GM20431 (cell line): ENCODE data around the gene LYSET.

Experiments used
- in situ Hi-C: fragments of 300-500 bp; cut with MseI, MboI; formaldehyde crosslinking; loops from one replicate; pipeline ENCODE4 v1.15.0; 2020; ENCODE audit warnings: low sequenced_read_pairs; ENCODE audit not compliant: unreplicated experiment

Gene LYSET

GRCh38 chr14:93214598-93214997 is 29.5 kb downstream of the LYSET start:
- in situ Hi-C loops, result no loop called here

GRCh38 chr14:93219103-93219726 is 34.1 kb downstream of the LYSET start:
- in situ Hi-C loops, result no loop called here

DNA sequence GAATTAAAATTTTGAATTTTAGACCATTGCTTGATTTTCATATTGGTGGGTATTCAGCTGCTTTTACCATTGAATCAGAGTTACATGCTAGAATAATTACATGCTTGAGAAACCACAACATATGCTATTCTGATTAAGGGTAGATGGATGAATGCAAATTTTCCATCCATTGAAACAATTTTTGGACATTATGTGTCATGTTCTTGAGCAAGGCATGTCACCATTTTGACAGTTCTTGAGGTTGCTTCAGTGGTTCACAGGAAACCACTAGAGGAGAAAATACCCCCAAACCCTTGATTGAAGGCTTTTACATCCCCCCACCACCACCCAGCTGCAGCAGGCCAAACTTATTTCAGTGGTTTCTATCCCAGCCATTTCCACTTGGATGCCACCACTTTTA is 35.4 kb downstream of the LYSET start:
- in situ Hi-C loops, result no loop called here

- in situ Hi-C loops, result no loop called here
These were observed 38.4 kb downstream of the LYSET start for GRCh38 chr14:93223565-93223964.

- in situ Hi-C loops, result loop anchor here (25.0 kb wide), 1 partner anchor 384 kb away; no protein-coding TSS in a partner anchor
These were observed 43.4 kb downstream of the LYSET start for GRCh38 chr14:93228550-93228949.

- in situ Hi-C loops, result loop anchor here (10.0 to 25.0 kb wide), 2 partner anchors 304 to 382 kb away; no protein-coding TSS in a partner anchor
These were observed 45.4 kb downstream of the LYSET start for GRCh38 chr14:93230539-93230938.

DNA sequence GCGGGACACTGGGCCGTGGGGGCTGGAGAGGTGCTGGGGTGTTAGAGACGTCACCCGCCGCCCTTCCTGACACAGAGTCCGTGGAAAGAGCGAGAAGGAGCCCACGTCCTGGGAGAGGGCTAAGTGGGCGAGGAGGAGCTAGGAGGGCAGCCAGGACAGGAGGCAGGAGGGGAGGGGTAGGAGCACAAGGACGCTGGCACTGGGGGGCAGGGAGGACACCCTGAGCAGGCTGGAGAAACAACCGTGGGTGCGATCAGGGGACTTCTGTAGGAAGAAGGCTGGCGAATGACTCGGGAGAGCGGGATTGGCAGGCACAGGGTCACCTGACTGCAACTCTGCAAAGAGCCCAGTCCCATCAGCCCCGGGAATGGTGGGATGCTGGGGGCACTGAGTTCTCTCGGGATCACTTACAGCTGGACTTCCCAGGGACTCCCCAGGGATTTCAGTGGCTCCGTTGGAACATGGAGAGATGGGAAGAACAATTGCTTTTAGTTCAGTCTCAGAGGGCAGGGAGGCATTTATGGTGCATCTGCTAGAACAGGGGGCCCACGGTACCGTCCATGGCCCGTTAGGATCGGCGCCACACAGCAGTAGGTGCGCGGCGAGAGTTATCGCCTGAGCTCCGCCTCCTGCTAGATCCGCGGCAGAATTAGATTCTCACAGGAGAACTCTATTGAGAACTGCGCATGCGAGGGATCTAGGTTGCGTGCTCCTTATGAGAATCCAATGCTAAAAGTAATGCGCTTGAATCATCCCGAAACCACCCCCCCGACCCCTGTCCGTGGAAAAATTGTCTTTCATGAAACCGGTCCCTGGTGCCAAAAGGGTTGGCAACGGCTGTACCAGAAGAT is 46.2 kb downstream of the LYSET start:
- in situ Hi-C loops, result loop anchor here (10.0 to 25.0 kb wide), 2 partner anchors 303 to 381 kb away; no protein-coding TSS in a partner anchor

DNA sequence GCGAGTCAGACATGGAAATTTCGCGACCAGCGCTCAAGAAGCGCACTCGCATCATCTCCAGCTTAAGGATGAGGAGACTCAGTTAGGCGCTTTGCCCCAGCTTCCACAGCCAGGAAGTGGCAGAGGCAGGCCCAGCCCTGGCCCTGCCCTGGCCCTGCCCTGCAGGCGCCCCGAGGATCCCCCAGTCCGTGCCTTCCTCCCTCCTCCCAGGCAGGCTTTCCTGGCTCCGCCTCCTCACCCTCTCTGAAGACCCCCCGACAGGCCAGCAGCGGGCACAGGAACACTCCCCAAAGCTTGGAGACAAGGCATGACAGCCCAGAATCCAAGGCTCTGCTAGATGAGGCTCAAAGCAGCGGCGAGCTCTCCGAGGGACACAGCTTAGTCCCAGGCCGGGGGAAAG is 47.0 kb downstream of the LYSET start:
- in situ Hi-C loops, result loop anchor here (10.0 to 25.0 kb wide), 2 partner anchors 303 to 380 kb away; no protein-coding TSS in a partner anchor

GRCh38 chr14:93233078-93233477 is 48.0 kb downstream of the LYSET start:
- in situ Hi-C loops, result loop anchor here (10.0 to 25.0 kb wide), 2 partner anchors 302 to 379 kb away; no protein-coding TSS in a partner anchor

GRCh38 chr14:93234798-93235197 is 49.7 kb downstream of the LYSET start:
- in situ Hi-C loops, result loop anchor here (10.0 to 25.0 kb wide), 2 partner anchors 300 to 378 kb away; no protein-coding TSS in a partner anchor
